ENCODE results near the gene PPP1R1B.

- no peak for TF ChIP-seq CTCF (conservative IDR thresholded peaks at IDR 0.05; ENCODE audit: low read length)
- no peak for TF ChIP-seq EZH2phosphoT487 (IDR thresholded peaks at IDR 0.05; ENCODE audit: borderline replicate concordance, low read depth, low read length)
Observed at GRCh38 chr17:39659279-39660010, 32.7 kb downstream of the PPP1R1B start.

Data from OCI-LY7 (cell line).